Measurements from ENCODE around the gene IGF2R.

DNA sequence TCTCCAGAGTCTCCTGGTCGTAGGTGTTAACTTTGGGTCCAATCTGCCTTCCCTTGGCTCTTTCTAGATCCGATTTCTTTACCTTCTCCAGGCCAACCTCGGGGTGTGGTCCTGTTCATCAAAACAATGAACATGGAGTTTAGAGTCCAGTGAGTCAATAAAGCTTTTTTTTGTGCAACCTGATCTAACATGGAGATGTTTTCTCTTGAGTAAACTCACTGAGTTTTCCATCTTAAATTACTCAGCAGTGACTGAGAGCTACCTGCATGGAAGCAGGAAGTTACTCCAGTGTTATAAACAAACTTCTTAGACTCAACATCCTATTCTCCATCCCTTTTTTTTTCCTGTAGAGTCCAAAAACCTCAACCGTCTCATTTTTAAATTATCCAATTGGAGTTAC, 137.8 kb downstream of the IGF2R start:
- TF ChIP-seq POLR2A (IDR thresholded peaks at IDR 0.05; ENCODE audit: low read depth, low read length), result no peak
- TF ChIP-seq POLR2AphosphoS5 (IDR thresholded peaks at IDR 0.05; ENCODE audit: low read depth, low read length), result no peak
- TF ChIP-seq TAF1 (IDR thresholded peaks at IDR 0.05; ENCODE audit: borderline replicate concordance, low read depth, low read length), result no peak

Data from GM12892 (cell line).